RPMI7951 (cell line): ENCODE measurements around the gene MYRF. TPM values are rescaled to one million over a fixed set of nuclear protein-coding genes. Genes with fewer than 3 reads are reported as not detected.

Source experiments
- DNase-seq: peaks from one replicate; pipeline ENCODE4 v3.0.0-alpha.2; 2012; ENCODE audit warnings: low read depth
- total RNA-seq: library from RNA; depleted of rRNA; stranded (reverse); fragments of >200 nt; shearing (Covaris generic); gene quantifications from 2 replicates; pipeline ENCODE4 v1.2.3, GENCODE V29; 2014; rRNA removed

The MYRF gene
- total RNA-seq, 1 experiment from 2014 or later: 0.12 TPM

- DNase-seq: no peak
Observed at GRCh38 chr11:61817471-61818202, 65.2 kb downstream of the MYRF start.

GRCh38 chr11:61820174-61820573 lies 67.7 kb downstream of the MYRF start:
- DNase-seq: no peak

- DNase-seq: no peak
Observed at GRCh38 chr11:61826930-61827570, 74.6 kb downstream of the MYRF start.

GRCh38 chr11:61827571-61828378 lies 75.3 kb downstream of the MYRF start, which contains the start of gene FADS2:
Gene FADS2, plus strand, starts transcription at chr11:61828300. Its CDS starts 91 bp downstream, at chr11:61828391.
- peak; percentile 87 for DNase-seq

- DNase-seq: no peak
Observed at GRCh38 chr11:61828379-61828628, 75.9 kb downstream of the MYRF start.

GRCh38 chr11:61828629-61829407 lies 76.4 kb downstream of the MYRF start:
- DNase-seq: no peak

GRCh38 chr11:61829806-61830205 lies 77.4 kb downstream of the MYRF start:
- DNase-seq: no peak

GRCh38 chr11:61830237-61831105 lies 78.0 kb downstream of the MYRF start:
- no peak for DNase-seq

GRCh38 chr11:61832207-61832606 lies 79.8 kb downstream of the MYRF start:
- no peak for DNase-seq

- no peak for DNase-seq
Observed at GRCh38 chr11:61832754-61833153, 80.3 kb downstream of the MYRF start.

- DNase-seq: no peak
Observed at GRCh38 chr11:61833471-61833870, 81.0 kb downstream of the MYRF start.

GRCh38 chr11:61833926-61834277 lies 81.5 kb downstream of the MYRF start:
- DNase-seq: no peak

GRCh38 chr11:61834278-61835048 lies 82.0 kb downstream of the MYRF start:
- DNase-seq: peak; percentile 74

- no peak for DNase-seq
Observed at GRCh38 chr11:61836193-61836592, 83.8 kb downstream of the MYRF start.

GRCh38 chr11:61837411-61838005 lies 85.1 kb downstream of the MYRF start:
- DNase-seq: no peak

Other genes starting within 250 kb of the MYRF start
- gene LRRC10B, start 243.9 kb upstream of the MYRF start, total RNA-seq: not detected in 2 replicates
- 0.29 and 0.48 TPM in 2 replicates for gene SYT7, start 171.6 kb upstream of the MYRF start, total RNA-seq
- gene DAGLA, start 72.2 kb upstream of the MYRF start, total RNA-seq: 0.78 and 0.96 TPM in 2 replicates
- gene TMEM258, start 40.0 kb downstream of the MYRF start, total RNA-seq: 158 and 203 TPM in 2 replicates
- gene FEN1, start 40.3 kb downstream of the MYRF start, total RNA-seq: 75.8 and 97.4 TPM in 2 replicates
- gene FADS1, start 64.4 kb downstream of the MYRF start, total RNA-seq: 40.8 and 50.6 TPM in 2 replicates
- 42.3 and 48.8 TPM in 2 replicates for gene FADS2, start 75.7 kb downstream of the MYRF start, total RNA-seq
- 60.9 and 65.1 TPM in 2 replicates for gene FADS3, start 138.9 kb downstream of the MYRF start, total RNA-seq
- 0.84 and 1.7 TPM in 2 replicates for gene RAB3IL1, start 164.9 kb downstream of the MYRF start, total RNA-seq
- 0.10 and 0.12 TPM in 2 replicates for gene BEST1, start 197.7 kb downstream of the MYRF start, total RNA-seq
- gene FTH1, start 215.0 kb downstream of the MYRF start, total RNA-seq: 726 and 869 TPM in 2 replicates